Ishikawa (cell line): ENCODE results near the gene PRDM16.

Source experiments
- CREB1 ChIP-seq: IDR thresholded peaks from 2 replicates; pipeline ENCODE4 v1.6.1; 2012; ENCODE audit warnings: low read depth
- EGR1 ChIP-seq: IDR thresholded peaks from 2 replicates; pipeline ENCODE4 v1.6.1; 2012
- EP300 ChIP-seq: IDR thresholded peaks from 2 replicates; pipeline ENCODE4 v1.6.1; 2012; ENCODE audit warnings: borderline replicate concordance
- RAD21 ChIP-seq: IDR thresholded peaks from 2 replicates; pipeline ENCODE4 v1.6.1; 2012; ENCODE audit warnings: low read depth
- REST ChIP-seq: IDR thresholded peaks from 2 replicates; pipeline ENCODE4 v1.6.1; 2012; ENCODE audit warnings: low read depth, mild to moderate bottlenecking
- TAF1 ChIP-seq: IDR thresholded peaks from 2 replicates; pipeline ENCODE4 v1.6.1; 2012; ENCODE audit warnings: low read depth, mild to moderate bottlenecking
- TCF12 ChIP-seq: IDR thresholded peaks from 2 replicates; pipeline ENCODE4 v1.6.1; 2012; ENCODE audit warnings: low read depth
- TF ChIP-seq, protein P1 (sequence below): IDR thresholded peaks from 2 replicates; pipeline ENCODE4 v1.6.1; 2012
- TF ChIP-seq, protein P2 (sequence below): IDR thresholded peaks from 2 replicates; pipeline ENCODE4 v1.6.1; 2012

GRCh38 chr1:3454811-3455618, 386.0 kb downstream of the PRDM16 start:
- no peak; the same call in 1 of the 2 replicates for TF ChIP-seq TAF1
- TF ChIP-seq TCF12, result no peak
- TF ChIP-seq EP300, result no peak
- TF ChIP-seq, protein P1, sequence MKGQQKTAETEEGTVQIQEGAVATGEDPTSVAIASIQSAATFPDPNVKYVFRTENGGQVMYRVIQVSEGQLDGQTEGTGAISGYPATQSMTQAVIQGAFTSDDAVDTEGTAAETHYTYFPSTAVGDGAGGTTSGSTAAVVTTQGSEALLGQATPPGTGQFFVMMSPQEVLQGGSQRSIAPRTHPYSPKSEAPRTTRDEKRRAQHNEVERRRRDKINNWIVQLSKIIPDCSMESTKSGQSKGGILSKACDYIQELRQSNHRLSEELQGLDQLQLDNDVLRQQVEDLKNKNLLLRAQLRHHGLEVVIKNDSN, result no peak
- TF ChIP-seq REST, result no peak
- no peak for TF ChIP-seq RAD21
- TF ChIP-seq, protein P2, sequence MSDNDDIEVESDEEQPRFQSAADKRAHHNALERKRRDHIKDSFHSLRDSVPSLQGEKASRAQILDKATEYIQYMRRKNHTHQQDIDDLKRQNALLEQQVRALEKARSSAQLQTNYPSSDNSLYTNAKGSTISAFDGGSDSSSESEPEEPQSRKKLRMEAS, result no peak
- TF ChIP-seq CREB1, result no peak
- no peak for TF ChIP-seq EGR1
